HG03439 (cell line): ENCODE measurements around the gene PKHD1.
A peak's percentile ranks its signal among the peaks of the same experiment; 100 is the strongest.

Experiments
- ATAC-seq: cut with Tn5 transposase; IDR thresholded peaks from one replicate; pipeline ENCODE4 v1.9.1; 2021; ENCODE audit warnings: mild to moderate bottlenecking, moderate library complexity; ENCODE audit not compliant: unreplicated experiment

PKHD1 gene

DNA sequence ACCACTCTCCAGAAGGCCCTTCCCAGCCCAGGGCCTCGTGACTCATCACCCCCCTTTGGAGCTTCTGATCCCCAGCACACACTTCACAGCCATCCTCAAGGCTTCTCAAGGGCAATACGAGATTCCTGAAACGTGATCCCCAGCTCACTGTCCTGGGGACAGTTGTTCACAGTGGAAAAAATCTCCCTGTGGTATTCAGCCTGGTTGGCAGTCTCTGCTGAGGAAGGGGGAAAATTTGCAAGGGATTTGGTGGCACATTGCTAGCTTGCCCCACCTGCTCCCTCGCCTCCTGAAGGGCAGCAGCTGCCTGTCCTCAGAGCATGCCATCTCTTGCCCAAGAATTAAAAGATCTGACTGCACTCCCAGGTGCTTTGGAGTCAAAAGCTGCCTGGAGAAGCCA, 20.7 kb upstream of the PKHD1 start:
- ATAC-seq: no peak

- ATAC-seq: no peak
Observed at GRCh38 chr6:52106994-52107393, 19.6 kb upstream of the PKHD1 start.

DNA sequence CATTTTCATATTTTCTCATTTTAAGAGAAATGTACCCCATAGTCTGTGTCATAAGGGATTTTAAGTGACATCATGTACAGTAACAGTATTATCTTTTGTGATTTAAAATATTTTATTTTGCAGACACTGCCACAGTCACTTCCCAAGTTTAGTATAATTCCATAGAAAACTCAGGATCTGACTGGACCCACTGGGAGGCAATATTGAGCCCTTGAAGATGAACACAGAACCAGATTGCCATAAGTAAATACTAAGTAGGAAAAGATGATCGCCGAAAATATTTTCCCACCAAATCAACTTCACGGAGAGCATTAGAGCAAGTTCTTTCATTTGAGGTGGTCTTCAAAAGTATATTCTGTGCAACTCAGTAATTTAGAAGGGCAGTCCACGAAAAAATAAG, 17.6 kb upstream of the PKHD1 start:
- ATAC-seq: no peak

DNA sequence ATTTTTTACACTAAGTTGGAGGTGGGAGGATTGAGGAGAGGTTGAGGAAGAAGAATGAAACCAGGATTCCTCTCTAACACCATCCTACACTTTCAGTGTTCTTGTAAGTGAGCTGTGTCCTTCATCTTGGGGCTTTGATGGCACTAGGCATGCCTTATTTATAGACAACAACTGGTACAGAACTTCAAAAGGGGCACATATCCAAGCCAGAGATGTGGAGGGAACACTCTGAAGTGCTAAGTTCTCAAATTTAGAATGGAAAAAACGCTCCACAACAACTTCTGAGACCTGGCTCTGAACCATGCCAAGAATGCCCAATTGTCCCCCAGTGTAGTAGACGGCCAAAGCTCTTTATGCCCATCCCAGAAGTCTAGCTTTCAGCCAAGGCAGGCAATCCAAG, 16.2 kb upstream of the PKHD1 start:
- no peak for ATAC-seq

- ATAC-seq: no peak
Observed at GRCh38 chr6:52102405-52102804, 15.0 kb upstream of the PKHD1 start.

- no peak for ATAC-seq
Observed at GRCh38 chr6:52098721-52099120, 11.3 kb upstream of the PKHD1 start.

DNA sequence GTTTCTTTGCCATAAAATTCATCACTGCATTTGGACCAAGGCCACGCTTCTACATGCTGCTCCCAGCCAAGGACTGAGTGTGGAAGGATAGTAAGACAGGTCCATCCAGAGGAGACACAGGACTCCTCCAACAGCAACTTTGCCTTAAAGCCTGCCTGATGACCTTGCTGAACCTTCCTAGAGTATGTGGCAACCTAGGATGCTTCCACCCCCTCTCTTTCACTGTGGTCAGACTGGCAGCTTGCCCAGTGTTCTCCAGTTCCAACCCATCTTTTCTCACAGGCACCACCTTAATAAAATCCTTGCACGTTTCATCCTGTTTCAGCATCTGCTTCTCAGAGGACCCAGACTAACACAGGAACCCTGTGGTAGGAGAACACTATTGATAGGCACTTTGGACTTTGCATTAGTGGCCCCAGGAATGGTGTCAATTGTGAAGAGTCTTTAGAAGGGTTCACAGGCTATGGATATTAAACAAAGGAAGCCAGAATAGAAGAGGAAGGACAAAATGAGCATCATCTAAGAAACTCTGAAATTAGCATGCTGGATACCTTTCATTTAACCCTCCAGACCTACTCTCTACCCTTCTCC, 2.4 kb upstream of the PKHD1 start:
- no peak for ATAC-seq

DNA sequence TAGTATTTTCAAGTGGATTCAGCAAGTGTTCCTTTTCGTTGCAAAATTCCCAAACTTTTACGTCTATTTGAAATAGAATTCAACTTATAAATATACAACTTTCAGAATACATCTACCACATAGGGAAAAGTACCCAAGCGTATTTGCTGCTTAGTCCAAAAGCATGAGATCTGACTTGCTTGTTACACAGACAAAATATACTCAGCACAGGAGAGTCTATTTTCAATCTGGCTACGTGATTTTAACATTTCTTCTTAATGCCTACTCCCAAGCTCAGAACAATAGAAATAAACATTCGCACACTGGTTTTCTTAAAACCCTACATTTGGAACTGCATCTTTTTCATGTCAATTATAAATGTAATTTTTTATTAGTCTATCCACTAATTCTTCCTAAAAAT, 672 bp downstream of the PKHD1 start:
- ATAC-seq: no peak

DNA sequence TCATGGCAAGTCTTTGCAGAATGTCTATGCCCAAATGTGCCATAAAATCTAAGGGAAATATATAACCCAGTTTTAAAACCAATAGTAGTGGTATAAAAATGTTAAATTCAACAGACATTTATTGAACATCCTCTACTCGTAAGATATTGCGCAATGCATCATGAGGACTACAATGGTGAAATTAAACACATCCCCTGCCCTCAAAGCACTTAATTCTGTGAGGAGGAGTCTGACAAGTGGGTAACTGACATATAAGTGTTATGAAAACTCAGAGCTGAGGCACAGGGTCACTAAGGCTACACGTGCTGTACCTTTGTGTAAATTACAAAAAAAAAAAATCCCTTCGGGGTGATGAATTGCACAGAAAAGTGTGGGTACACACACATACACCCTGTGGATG, 6.2 kb downstream of the PKHD1 start:
- no peak for ATAC-seq

DNA sequence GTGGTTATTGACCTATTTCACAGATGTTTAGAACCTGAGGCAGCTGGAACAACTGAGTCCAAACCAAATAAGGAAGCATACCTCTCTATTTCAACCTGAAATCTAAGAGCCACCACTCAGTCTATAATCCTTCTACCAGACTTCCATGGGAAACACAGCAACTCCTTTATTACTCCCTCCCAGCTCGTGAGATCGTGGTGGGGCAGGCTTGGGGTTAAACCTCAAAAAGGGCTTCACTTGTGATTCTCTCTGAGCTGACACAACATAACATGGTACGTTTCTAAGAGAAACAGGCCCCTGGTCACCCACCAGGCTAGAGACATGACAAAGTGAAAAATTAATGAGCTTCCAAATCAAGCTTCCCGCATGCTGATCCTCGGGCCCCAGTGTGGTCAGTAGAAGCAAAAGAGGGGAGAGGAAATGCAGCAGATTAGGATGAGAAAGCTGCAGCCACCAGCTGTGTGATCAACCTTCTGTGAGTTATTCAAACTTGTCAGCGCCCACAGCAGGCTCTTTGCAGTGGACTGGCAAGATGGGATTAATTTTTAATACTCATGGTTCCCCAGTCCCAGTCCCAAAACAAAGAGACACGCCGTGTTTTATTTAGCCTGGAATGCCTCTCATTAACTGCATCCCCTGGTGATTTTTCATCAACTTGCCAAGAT, 9.3 kb downstream of the PKHD1 start:
- no peak for ATAC-seq

GRCh38 chr6:52077180-52077884, 10.1 kb downstream of the PKHD1 start:
- ATAC-seq: no peak

GRCh38 chr6:52076791-52077179, 10.6 kb downstream of the PKHD1 start:
- no peak for ATAC-seq

GRCh38 chr6:52074716-52075115, 12.7 kb downstream of the PKHD1 start:
- ATAC-seq: no peak

DNA sequence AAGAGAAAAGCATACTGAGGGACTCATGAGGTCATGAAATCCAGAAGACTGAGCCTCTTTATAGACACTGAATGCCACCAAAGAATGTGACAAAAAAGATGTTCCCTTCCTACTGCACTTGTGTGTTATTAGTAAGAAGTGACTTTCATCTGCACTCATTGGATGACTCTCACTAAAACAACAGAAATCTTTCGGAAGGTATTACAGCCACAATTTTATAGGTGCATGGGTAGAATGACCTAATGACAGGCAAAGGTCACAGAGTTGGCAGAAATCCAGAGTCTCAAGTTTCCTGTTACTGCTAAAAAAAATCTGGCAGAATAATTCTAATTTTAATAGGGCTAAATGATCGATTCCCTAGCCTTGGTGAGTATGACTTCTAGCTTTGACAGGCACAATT, 13.3 kb downstream of the PKHD1 start:
- no peak for ATAC-seq

DNA sequence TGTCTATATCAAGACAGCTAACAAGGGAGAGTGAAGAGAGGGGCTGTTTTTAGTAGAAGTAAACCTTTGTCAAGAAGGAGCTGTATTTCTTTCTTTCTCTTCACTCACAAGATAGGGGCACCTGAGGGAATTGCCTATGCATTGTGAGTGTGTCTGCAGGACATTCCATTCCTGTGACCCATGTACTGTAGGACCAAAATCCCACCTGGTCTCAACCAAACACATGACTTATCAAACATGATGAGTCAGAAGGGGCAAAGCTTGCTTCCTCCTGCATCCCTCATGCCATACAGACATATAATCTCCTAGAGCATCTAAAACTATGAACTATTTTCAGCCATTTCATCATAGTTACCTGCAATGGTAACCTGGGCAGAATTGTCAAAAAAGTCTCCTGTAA, 21.8 kb downstream of the PKHD1 start:
- no peak for ATAC-seq

DNA sequence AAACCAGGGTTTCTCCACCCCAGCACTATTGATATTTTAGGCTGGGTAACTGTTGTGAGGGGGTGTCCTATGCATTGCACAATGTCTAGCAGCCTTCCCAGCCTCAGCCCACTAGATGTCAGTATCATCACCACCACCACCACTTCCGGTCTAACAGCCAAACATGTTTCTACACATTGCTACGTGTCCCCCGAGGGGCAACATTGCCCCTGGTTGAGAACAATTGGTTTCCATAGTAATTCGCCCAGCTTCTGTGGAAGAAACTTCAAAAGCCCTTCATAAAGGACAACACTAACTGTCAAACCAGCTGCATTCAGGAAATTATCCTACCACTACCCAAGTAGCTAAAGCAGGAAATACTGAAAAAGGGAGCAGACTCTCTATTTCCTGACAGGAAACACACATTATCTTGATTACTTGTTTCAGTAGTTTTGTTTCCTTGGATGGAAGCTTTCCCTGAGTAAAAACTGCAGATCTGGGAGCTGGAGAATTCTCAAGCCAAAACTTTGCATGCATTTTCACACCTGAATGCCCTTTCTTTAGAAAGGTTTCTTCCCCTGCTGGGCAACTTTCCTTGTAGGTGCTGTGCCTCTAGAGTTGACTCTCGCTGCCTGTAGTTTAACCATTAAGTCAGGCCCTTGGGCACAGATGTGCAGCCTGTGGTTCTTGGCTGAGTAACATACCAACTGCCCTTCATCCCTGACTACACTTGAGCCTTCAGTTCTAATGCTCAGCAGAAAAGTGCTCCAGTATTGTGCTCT, 23.6 kb downstream of the PKHD1 start:
- ATAC-seq: peak; percentile 98

DNA sequence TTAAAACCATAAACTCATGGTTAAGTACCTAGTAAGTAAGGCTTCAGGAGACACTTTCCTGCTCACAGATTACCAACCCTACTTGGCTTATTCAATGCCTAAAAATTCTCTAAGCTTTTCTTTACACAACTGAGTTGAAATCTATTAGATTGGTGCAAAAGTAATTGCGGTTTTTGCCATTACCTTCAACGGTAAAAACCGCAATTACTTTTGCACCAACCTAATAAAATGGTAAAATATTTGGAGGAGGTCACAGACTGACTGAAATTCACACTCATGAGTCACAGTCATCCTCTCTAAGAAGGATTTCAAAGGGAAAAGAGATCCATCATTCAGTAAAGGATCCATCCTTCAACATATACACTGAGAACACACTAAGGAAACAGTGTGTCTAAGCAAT, 25.9 kb downstream of the PKHD1 start:
- no peak for ATAC-seq

- no peak for ATAC-seq
Observed at GRCh38 chr6:52059821-52060220, 27.6 kb downstream of the PKHD1 start.

GRCh38 chr6:52055451-52055850, 32.0 kb downstream of the PKHD1 start:
- ATAC-seq: no peak

DNA sequence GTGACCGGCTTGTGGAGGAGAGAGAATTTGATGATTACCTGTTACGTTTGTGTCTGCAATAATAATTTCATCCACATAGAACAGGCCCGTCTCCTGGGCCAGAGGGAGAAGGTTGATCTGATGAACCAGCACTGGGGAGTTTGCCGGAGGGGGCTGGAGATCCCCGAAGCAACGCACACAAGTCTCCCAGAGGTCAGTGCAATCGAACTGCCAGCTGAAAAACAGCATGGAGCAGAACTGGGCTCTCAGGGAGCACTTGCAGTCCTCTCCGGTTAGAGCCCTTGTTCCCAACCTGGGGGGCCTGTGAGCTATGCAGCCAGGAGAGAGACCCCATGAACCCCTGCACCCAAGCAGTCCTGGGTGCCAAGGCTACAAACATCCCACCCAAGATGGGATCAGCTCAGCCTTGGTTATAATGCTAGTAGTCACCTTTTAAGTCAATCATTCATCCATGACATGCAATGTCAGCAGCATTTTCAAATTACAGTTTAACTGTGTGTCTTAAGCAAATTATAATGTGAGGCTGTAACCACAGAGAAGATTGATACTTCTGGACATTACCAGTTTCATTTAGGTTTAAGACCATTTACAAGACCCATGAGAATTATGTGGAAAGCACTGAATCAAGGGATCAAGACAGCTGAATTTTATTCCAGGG, 34.2 kb downstream of the PKHD1 start:
- ATAC-seq: no peak

- ATAC-seq: no peak
Observed at GRCh38 chr6:52050051-52050405, 37.4 kb downstream of the PKHD1 start.
